ENCODE data around the gene CXXC5.

- TF ChIP-seq, protein P1, sequence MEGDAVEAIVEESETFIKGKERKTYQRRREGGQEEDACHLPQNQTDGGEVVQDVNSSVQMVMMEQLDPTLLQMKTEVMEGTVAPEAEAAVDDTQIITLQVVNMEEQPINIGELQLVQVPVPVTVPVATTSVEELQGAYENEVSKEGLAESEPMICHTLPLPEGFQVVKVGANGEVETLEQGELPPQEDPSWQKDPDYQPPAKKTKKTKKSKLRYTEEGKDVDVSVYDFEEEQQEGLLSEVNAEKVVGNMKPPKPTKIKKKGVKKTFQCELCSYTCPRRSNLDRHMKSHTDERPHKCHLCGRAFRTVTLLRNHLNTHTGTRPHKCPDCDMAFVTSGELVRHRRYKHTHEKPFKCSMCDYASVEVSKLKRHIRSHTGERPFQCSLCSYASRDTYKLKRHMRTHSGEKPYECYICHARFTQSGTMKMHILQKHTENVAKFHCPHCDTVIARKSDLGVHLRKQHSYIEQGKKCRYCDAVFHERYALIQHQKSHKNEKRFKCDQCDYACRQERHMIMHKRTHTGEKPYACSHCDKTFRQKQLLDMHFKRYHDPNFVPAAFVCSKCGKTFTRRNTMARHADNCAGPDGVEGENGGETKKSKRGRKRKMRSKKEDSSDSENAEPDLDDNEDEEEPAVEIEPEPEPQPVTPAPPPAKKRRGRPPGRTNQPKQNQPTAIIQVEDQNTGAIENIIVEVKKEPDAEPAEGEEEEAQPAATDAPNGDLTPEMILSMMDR (IDR thresholded peaks at IDR 0.05), result no peak
- TF ChIP-seq POLR2A (IDR thresholded peaks at IDR 0.05), result no peak
Observed at GRCh38 chr5:139652788-139653241, 4.7 kb downstream of the CXXC5 start.

Measured in right lobe of liver (tissue), 4 donors.